NT2/D1 (cell line): ENCODE measurements around the gene GARRE1.

Experiments used
- DNase-seq: peaks from one replicate; pipeline ENCODE4 v3.0.0-alpha.2; 2011; ENCODE audit warnings: low read depth, low spot score
- H3K27me3 ChIP-seq: 2 replicates; pipeline ENCODE4 v1.6.0; 2011; ENCODE audit warnings: mild to moderate bottlenecking; ENCODE audit not compliant: insufficient read length, insufficient read depth
- H3K36me3 ChIP-seq: 2 replicates; pipeline ENCODE4 v1.6.1; 2011; ENCODE audit warnings: mild to moderate bottlenecking, low read length, mixed read lengths; ENCODE audit not compliant: insufficient read depth, insufficient read length
- H3K4me1 ChIP-seq: 2 replicates; pipeline ENCODE4 v1.5.1; 2011; ENCODE audit not compliant: insufficient read depth, insufficient read length
- H3K4me3 ChIP-seq: 2 replicates; pipeline ENCODE4 v1.5.1; 2011; ENCODE audit warnings: low read depth; ENCODE audit not compliant: insufficient read length
- H3K9ac ChIP-seq: 2 replicates; pipeline ENCODE4 v1.6.0; 2011; ENCODE audit warnings: low read depth; ENCODE audit not compliant: insufficient read length
- H3K9me3 ChIP-seq: 2 replicates; pipeline ENCODE4 v1.5.1; 2011; ENCODE audit warnings: mild to moderate bottlenecking, low read length; ENCODE audit not compliant: insufficient read depth
- SUZ12 ChIP-seq: IDR thresholded peaks from 2 replicates; pipeline ENCODE4 v1.6.1; 2011; ENCODE audit not compliant: insufficient read length, insufficient read depth; ENCODE audit errors: extremely low read depth
- YY1 ChIP-seq: IDR thresholded peaks from 2 replicates; pipeline ENCODE4 v1.6.1; 2011; ENCODE audit not compliant: insufficient read length, insufficient read depth
- ZNF274 ChIP-seq: IDR thresholded peaks from 2 replicates; pipeline ENCODE4 v1.6.1; 2011; ENCODE audit warnings: mild to moderate bottlenecking, low read depth, low read length

Gene GARRE1

DNA sequence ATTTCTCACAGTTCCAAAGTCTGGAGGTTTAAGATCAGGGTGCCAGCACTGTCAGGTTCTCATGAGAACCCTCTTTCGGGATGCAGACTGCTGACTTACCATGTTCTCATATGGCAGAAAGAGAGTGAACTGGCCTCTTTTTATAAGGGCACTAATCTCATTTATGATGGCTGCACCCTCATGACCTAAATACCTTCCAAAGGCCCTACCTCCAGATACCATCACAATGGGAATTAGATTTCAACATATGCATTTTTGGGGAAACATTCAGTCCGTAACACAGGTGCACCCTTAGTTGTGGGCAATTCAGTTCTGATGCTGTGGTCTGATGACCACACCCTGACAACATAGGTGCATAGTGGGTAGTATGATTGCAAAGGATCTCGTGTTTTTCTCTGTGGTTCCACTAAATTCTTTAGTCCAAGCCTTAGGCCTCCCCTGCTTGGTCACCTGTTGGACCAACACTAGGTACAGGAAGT, 33.3 kb downstream of the GARRE1 start:
- Histone ChIP-seq H3K9me3 (no peaks in the 10 kb centered on the region), H3K27me3 (no peaks in the 10 kb centered on the region), H3K9ac (no peak overlapping the region), H3K4me1 (no peaks in the 10 kb centered on the region), H3K4me3 (no peak overlapping the region), H3K36me3 (peaks cover 4% of the 10 kb centered on the region)
- TF ChIP-seq ZNF274: no peak
- no peak for DNase-seq

GRCh38 chr19:34288381-34288780, 34.0 kb downstream of the GARRE1 start:
- no peak for DNase-seq
- Histone ChIP-seq H3K9ac (no peak overlapping the region), H3K27me3 (no peaks in the 10 kb centered on the region), H3K9me3 (no peaks in the 10 kb centered on the region), H3K4me1 (no peaks in the 10 kb centered on the region), H3K36me3 (peaks cover 4% of the 10 kb centered on the region), H3K4me3 (no peak overlapping the region)
- TF ChIP-seq SUZ12 (no peak), ZNF274 (no peak), YY1 (no peak)

- H3K9ac ChIP-seq: no peak overlapping the region
- H3K4me3 ChIP-seq: no peak overlapping the region
- H3K27me3 ChIP-seq: no peaks in the 10 kb centered on the region
- H3K36me3 ChIP-seq: no peaks in the 10 kb centered on the region
- no peak for DNase-seq
- H3K9me3 ChIP-seq: no peaks in the 10 kb centered on the region
- no peak for TF ChIP-seq SUZ12
- TF ChIP-seq ZNF274: no peak
- no peaks in the 10 kb centered on the region for H3K4me1 ChIP-seq
Measured at GRCh38 chr19:34291235-34291634, 36.9 kb downstream of the GARRE1 start.

GRCh38 chr19:34295103-34295502, 40.7 kb downstream of the GARRE1 start:
- no peaks in the 10 kb centered on the region for H3K36me3 ChIP-seq
- DNase-seq: no peak
- no peaks in the 10 kb centered on the region for H3K9me3 ChIP-seq
- no peaks in the 10 kb centered on the region for H3K4me1 ChIP-seq
- no peak overlapping the region for H3K4me3 ChIP-seq
- no peak overlapping the region for H3K9ac ChIP-seq
- no peak for TF ChIP-seq YY1
- TF ChIP-seq ZNF274: no peak
- no peaks in the 10 kb centered on the region for H3K27me3 ChIP-seq

GRCh38 chr19:34298891-34299520, 44.7 kb downstream of the GARRE1 start:
- H3K4me3 ChIP-seq: no peak overlapping the region
- peaks cover 9% of the 10 kb centered on the region for H3K36me3 ChIP-seq
- no peak for TF ChIP-seq SUZ12
- no peak for TF ChIP-seq YY1
- no peak for TF ChIP-seq ZNF274
- no peak overlapping the region for H3K9ac ChIP-seq
- no peaks in the 10 kb centered on the region for H3K4me1 ChIP-seq
- no peak for DNase-seq
- H3K27me3 ChIP-seq: no peaks in the 10 kb centered on the region
- no peaks in the 10 kb centered on the region for H3K9me3 ChIP-seq

DNA sequence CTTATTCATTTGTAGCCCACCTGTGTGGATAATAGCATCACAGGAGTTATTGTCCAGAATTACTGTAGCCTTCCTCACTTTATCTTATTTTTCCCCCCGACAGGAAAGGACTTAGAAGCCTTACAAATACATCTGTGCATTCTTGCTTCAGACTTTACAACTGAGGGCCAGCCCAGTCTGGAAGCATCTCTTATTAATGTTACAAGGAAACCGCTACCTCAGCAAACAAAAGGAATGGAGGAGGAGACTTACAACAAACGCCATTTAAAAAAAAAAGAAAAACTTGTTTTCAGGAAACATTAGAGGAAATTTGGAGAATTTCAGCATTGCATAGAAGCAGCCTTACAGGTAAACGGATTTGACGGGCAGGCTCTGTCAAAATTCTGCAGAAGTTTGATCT, 45.2 kb downstream of the GARRE1 start:
- no peak for DNase-seq
- Histone ChIP-seq H3K4me1 (no peaks in the 10 kb centered on the region), H3K9ac (no peak overlapping the region), H3K36me3 (peaks cover 9% of the 10 kb centered on the region), H3K9me3 (no peaks in the 10 kb centered on the region), H3K4me3 (no peak overlapping the region), H3K27me3 (no peaks in the 10 kb centered on the region)
- TF ChIP-seq YY1: no peak
- no peak for TF ChIP-seq SUZ12
- TF ChIP-seq ZNF274: no peak

DNA sequence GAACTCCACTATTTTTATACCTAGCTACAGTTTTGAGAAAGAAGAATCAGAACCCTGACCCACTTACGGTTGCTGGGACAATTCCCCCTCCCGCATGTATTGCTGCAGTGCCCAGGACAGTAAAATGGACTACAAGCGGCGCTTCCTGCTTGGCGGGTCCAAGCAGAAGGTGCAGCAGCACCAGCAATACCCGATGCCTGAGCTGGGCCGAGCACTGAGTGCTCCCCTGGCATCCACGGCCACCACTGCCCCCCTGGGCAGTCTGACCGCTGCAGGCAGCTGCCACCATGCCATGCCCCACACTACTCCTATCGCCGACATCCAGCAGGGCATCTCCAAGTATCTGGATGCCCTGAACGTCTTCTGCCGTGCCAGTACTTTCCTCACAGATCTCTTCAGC, 46.0 kb downstream of the GARRE1 start:
- Histone ChIP-seq H3K9ac (no peak overlapping the region), H3K4me3 (no peak overlapping the region), H3K27me3 (no peaks in the 10 kb centered on the region), H3K36me3 (peaks cover 9% of the 10 kb centered on the region), H3K9me3 (no peaks in the 10 kb centered on the region), H3K4me1 (no peaks in the 10 kb centered on the region)
- DNase-seq: no peak
- TF ChIP-seq ZNF274 (no peak), SUZ12 (no peak), YY1 (no peak)

DNA sequence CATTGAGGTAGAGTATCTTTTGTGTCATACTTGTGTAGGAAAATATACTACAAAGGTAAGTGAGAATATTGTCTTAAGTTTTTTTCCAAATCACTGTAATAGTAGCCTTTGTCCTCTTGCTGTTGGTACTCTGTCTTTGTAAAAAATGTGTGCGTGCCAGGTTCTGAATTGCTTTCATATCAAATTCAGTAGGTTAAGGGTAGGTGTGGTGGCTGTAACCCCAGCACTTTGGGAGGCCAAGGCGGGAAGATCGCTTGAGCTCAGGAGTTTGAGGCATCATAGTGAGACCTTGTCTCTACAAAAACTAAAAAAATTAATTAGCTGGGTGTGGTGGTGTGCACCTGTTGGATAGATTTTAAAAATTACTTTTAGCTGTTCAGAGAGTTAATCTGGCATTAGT, 46.6 kb downstream of the GARRE1 start:
- TF ChIP-seq ZNF274 (no peak), SUZ12 (no peak), YY1 (no peak)
- no peak overlapping the region for H3K9ac ChIP-seq
- DNase-seq: no peak
- H3K4me1 ChIP-seq: no peaks in the 10 kb centered on the region
- H3K9me3 ChIP-seq: no peaks in the 10 kb centered on the region
- H3K36me3 ChIP-seq: peaks cover 9% of the 10 kb centered on the region
- no peak overlapping the region for H3K4me3 ChIP-seq
- H3K27me3 ChIP-seq: no peaks in the 10 kb centered on the region
